ENCODE measurements around the gene NLRP1. TPM values are rescaled to one million over a fixed set of nuclear protein-coding genes. Genes with fewer than 3 reads are reported as not detected.

The NLRP1 gene
- total RNA-seq = 10 to 100 TPM; 35.2 to 82.2 TPM
- 10 to 100 TPM; 11.1 to 63.0 TPM for polyA plus RNA-seq
- long read RNA-seq, donor 1, partial matches to known transcripts = 16 of 35 reads
- long read RNA-seq, donor 1, other reads (novel, unspliced or antisense) = 16 of 35 reads
- long read RNA-seq, donor 2, partial matches to known transcripts = 22 of 52 reads
- long read RNA-seq, donor 2, other reads (novel, unspliced or antisense) = 27 of 52 reads

DNA sequence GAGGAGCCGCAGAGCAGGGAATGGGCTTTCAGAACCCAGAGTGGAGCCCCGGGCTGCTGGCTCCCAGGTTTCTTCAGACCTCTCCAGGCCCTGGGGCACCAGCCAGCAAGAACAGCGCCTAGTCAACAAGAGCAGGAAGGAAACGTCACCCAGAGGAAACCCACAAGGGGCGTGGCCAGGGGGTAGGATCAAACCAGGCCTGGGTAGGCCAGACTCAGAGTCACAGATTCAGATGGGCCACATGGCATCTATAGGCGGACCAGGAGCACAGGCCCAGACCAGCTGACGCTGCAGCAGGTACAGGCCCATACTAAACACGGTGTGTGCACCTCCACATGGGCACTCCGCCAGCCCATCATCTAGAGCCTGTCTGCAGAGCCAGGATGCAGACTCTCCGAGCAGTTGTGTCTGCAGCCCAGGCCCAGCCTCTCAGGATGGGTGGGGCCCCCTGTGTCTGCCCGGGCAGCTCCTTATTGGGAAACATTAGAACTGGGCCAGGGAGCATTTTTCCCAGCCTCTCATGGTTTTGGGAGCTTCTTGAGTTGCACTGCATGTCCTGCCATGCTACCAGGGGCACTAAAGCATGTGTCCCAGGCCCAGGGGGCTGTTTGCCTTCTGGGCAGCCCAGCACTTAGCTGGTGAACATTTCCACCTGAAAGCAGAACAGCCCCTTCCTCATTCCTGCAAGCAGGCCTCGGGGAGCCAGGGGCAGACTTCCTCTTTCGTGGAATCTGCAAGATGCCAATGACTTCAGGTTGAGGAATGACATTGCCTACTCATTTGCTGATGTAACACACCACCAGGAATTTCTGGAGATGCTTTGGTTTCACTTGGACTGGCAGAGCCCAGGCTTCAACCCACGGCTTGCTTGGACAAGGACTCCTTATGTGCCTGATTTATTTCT, at the start of gene NLRP1:
Gene NLRP1, minus strand, starts transcription at position 127 of the 904 bp plus-strand sequence. CDS start 552 bp downstream, outside the sequence.
- Histone ChIP-seq H3K4me3 (ENCODE audit: low read length in 2 of 2) (peak within 1 kb of the TSS; percentile 13 to 37), H3K36me3 (ENCODE audit: control insufficient read depth in 1 of 2, insufficient read depth in 2 of 2, low read length in 1 of 2) (no peaks in the 10 kb centered on the region), H3K9me3 (ENCODE audit: control insufficient read depth, low read length) (no peaks in the 10 kb centered on the region), H3K27me3 (ENCODE audit: control insufficient read depth in 1 of 2, insufficient read depth in 2 of 2, low read length in 1 of 2) (no peaks in the 10 kb centered on the region), H3K4me1 (ENCODE audit: control insufficient read depth in 1 of 2, insufficient read depth in 2 of 2, low read length in 2 of 2) (no peaks in the 10 kb centered on the region), H3K27ac (ENCODE audit: low read depth in 1 of 2, low read length in 2 of 2) (peak within 1 kb of the TSS in 1 of 2 donors; percentile 71)
- peak; percentile 95 for ATAC-seq (ENCODE audit: low FRiP score)
- intact Hi-C loops (cut with DNase I) = loop anchor here (5.0 kb wide), 3 partner anchors 52 to 858 kb away; partner anchors contain the start of genes DERL2 (in 1 of the 2), MIS12 (in 1 of the 2) and PIMREG (in 1 of the 2)
- 20 to 22% methylated on average over 14 of the region's 14 CpGs for WGBS, 2 donors
- DNase-seq = peak; percentile 95 to 98

DNA sequence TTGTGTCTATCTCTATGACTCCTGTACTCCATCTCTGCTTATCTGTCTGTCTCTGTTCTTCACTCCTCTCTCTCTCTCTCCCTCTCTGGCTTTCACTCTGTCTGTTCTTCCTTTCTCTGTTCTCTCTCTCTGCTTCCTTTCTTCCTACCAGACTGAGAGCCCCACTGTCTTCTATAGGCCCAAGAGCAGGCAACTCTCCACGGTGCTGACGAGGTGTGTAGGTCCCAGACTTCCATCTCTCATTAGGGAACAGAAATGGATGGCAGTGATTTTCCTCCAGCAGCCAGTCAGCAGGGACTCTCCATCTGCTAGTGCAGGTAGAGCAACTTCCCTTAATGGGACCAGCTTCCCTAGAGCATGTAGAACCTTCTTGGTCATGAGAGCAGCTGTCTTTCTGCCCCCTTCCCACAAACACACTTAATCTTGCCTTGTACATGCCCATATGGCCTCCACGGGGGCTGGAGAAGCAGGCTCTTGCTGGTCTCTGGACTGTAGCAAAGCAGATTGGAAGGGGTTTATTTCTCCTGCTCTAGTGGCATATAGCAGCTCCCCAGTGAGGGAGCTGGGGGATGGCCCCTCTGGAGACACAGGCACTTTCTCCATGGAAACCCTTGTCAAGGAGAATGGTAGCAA, 47.8 kb upstream of the NLRP1 start:
- WGBS, 2 donors = 19 to 29% methylated on average over 3 of the region's 3 CpGs
- Histone ChIP-seq H3K27me3 (ENCODE audit: control insufficient read depth in 1 of 2, insufficient read depth in 2 of 2, low read length in 1 of 2) (no peaks in the 10 kb centered on the region), H3K9me3 (ENCODE audit: control insufficient read depth, low read length) (peaks cover 2% of the 10 kb centered on the region), H3K4me1 (ENCODE audit: control insufficient read depth in 1 of 2, insufficient read depth in 2 of 2, low read length in 2 of 2) (no peaks in the 10 kb centered on the region), H3K27ac (ENCODE audit: low read depth in 1 of 2, low read length in 2 of 2) (no peak overlapping the region), H3K36me3 (ENCODE audit: control insufficient read depth in 1 of 2, insufficient read depth in 2 of 2, low read length in 1 of 2) (no peaks in the 10 kb centered on the region), H3K4me3 (ENCODE audit: low read length in 2 of 2) (no peak overlapping the region)
- DNase-seq = no peak
- no peak for ATAC-seq (ENCODE audit: low FRiP score)
- intact Hi-C loops (cut with DNase I) = no loop called here

DNA sequence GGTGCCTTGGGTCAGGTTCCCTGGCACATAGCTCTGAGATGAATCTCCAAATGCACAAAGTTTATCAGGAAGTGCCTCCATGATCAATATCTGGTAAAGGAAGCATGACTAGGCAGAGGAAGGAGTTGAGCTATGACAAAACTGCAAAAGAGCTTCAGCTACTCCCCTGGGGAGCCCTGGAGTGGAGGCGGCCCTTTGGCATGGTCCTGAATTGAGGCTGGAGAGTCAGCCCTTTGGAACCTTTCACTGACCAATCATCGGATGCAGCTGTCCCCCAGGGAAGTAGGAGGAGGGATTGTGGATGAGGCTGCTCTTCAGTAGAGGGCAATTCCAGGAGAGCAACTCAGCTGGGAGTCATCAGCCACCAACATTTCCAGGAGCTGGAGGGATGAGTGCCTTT, 46.1 kb upstream of the NLRP1 start:
- no peaks in the 10 kb centered on the region for H3K27me3 ChIP-seq (ENCODE audit: control insufficient read depth in 1 of 2, insufficient read depth in 2 of 2, low read length in 1 of 2)
- H3K9me3 ChIP-seq (ENCODE audit: control insufficient read depth, low read length) = peaks cover 2% of the 10 kb centered on the region
- no peaks in the 10 kb centered on the region for H3K4me1 ChIP-seq (ENCODE audit: control insufficient read depth in 1 of 2, insufficient read depth in 2 of 2, low read length in 2 of 2)
- no peak overlapping the region for H3K4me3 ChIP-seq (ENCODE audit: low read length in 2 of 2)
- no peak overlapping the region for H3K27ac ChIP-seq (ENCODE audit: low read depth in 1 of 2, low read length in 2 of 2)
- ATAC-seq (ENCODE audit: low FRiP score) (no peak), DNase-seq (no peak)
- intact Hi-C loops (cut with DNase I) = no loop called here
- H3K36me3 ChIP-seq (ENCODE audit: control insufficient read depth in 1 of 2, insufficient read depth in 2 of 2, low read length in 1 of 2) = no peaks in the 10 kb centered on the region
- WGBS, 2 donors = 65 to 69% methylated on average over 2 of the region's 2 CpGs

DNA sequence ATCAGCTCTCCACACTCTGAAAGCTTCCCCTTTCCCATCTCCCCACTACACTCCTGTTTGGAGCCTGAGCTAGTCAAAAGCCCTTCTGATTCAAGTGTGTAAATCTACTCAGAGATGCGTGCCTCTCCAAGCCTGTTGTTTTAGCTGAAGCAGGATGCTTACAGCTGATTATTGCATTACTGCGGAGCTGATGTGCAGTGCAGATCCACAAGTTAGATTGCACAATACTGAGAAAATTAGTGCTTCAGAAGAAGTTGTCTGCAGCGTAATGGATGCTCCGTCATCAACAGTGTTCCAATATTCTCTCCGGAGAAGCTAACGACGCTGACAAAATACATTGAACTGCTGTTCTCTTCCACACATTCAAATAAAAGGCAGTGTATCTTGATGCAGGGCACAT, 44.8 kb upstream of the NLRP1 start:
- peaks cover 2% of the 10 kb centered on the region for H3K9me3 ChIP-seq (ENCODE audit: control insufficient read depth, low read length)
- H3K27me3 ChIP-seq (ENCODE audit: control insufficient read depth in 1 of 2, insufficient read depth in 2 of 2, low read length in 1 of 2) = no peaks in the 10 kb centered on the region
- intact Hi-C loops (cut with DNase I) = no loop called here
- no peak overlapping the region for H3K27ac ChIP-seq (ENCODE audit: low read depth in 1 of 2, low read length in 2 of 2)
- no peaks in the 10 kb centered on the region for H3K4me1 ChIP-seq (ENCODE audit: control insufficient read depth in 1 of 2, insufficient read depth in 2 of 2, low read length in 2 of 2)
- WGBS, 2 donors = 75 to 84% methylated on average over 7 of the region's 7 CpGs
- H3K4me3 ChIP-seq (ENCODE audit: low read length in 2 of 2) = no peak overlapping the region
- H3K36me3 ChIP-seq (ENCODE audit: control insufficient read depth in 1 of 2, insufficient read depth in 2 of 2, low read length in 1 of 2) = no peaks in the 10 kb centered on the region
- DNase-seq (no peak), ATAC-seq (ENCODE audit: low FRiP score) (no peak)

DNA sequence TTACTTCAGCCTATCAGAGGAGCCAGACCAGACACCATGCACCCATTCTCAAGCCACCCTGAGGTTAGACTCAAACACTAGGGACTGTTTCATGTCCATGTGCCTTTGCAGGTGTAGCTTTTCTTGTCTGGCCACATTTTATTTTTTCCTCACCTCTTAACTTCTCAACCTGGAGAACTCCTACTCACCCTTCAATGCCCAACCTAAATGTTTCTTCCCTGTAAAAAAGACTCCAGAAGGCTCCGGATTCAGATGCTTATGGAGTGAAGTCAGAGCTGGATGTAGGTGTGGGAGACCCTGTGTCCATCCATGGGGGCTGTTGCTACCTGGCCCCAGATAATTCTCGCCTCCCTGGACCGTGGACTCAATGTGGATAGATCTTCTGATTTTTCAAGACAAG, 44.0 kb upstream of the NLRP1 start:
- H3K27ac ChIP-seq (ENCODE audit: low read depth in 1 of 2, low read length in 2 of 2) = no peak overlapping the region
- WGBS, 2 donors = 88% methylated on average over 3 of the region's 3 CpGs
- DNase-seq = no peak
- H3K4me1 ChIP-seq (ENCODE audit: control insufficient read depth in 1 of 2, insufficient read depth in 2 of 2, low read length in 2 of 2) = no peaks in the 10 kb centered on the region
- no peak for ATAC-seq (ENCODE audit: low FRiP score)
- intact Hi-C loops (cut with DNase I) = no loop called here
- H3K4me3 ChIP-seq (ENCODE audit: low read length in 2 of 2) = no peak overlapping the region
- H3K36me3 ChIP-seq (ENCODE audit: control insufficient read depth in 1 of 2, insufficient read depth in 2 of 2, low read length in 1 of 2) = no peaks in the 10 kb centered on the region
- no peaks in the 10 kb centered on the region for H3K27me3 ChIP-seq (ENCODE audit: control insufficient read depth in 1 of 2, insufficient read depth in 2 of 2, low read length in 1 of 2)
- peaks cover 2% of the 10 kb centered on the region for H3K9me3 ChIP-seq (ENCODE audit: control insufficient read depth, low read length)

DNA sequence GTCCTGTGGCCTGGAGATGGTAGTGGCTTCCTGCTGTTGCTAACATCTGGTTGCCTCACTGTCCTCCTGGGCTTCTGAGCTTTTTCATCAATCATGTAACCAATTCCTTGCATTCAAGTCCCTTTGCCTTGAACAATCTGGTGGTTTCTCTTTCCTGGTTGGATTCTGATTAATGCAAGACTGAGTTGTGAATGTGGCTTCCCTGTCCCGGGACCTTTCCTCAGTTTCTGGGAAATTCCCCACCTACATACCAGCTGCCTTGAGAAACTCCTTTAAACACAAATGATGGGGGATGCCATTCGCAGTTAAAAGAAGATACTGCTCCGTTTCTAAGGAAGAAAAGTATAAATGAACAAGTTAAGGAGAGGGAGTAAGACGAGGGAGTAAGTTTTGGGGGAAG, 39.9 kb upstream of the NLRP1 start:
- Histone ChIP-seq H3K36me3 (ENCODE audit: control insufficient read depth in 1 of 2, insufficient read depth in 2 of 2, low read length in 1 of 2) (no peaks in the 10 kb centered on the region), H3K9me3 (ENCODE audit: control insufficient read depth, low read length) (peaks cover 2% of the 10 kb centered on the region), H3K4me3 (ENCODE audit: low read length in 2 of 2) (no peak overlapping the region), H3K27me3 (ENCODE audit: control insufficient read depth in 1 of 2, insufficient read depth in 2 of 2, low read length in 1 of 2) (no peaks in the 10 kb centered on the region), H3K27ac (ENCODE audit: low read depth in 1 of 2, low read length in 2 of 2) (no peak overlapping the region), H3K4me1 (ENCODE audit: control insufficient read depth in 1 of 2, insufficient read depth in 2 of 2, low read length in 2 of 2) (no peaks in the 10 kb centered on the region)
- DNase-seq (no peak), ATAC-seq (ENCODE audit: low FRiP score) (no peak)
- 50 to 60% methylated on average over 4 of the region's 4 CpGs for WGBS, 2 donors
- intact Hi-C loops (cut with DNase I) = no loop called here

DNA sequence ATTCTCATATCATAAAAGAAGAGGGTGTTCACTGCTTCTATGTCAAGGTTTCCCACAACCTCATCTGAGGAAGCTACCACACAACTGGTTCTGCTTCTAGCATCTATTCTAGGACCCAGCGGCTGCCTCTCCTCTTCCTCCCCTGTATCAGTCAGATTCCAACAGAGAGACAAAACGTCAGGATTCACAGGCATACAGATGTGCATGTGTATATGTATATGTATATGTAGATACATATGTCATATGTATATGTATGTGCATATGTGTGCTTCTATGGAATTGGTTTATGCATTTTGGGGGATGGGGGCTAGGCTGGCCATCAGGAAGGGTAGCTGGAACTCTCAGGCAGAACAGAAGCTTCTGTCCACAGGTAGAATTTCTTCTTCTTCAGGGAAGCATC, 37.4 kb upstream of the NLRP1 start:
- intact Hi-C loops (cut with DNase I) = no loop called here
- H3K4me3 ChIP-seq (ENCODE audit: low read length in 2 of 2) = no peak overlapping the region
- H3K9me3 ChIP-seq (ENCODE audit: control insufficient read depth, low read length) = no peaks in the 10 kb centered on the region
- DNase-seq (no peak), ATAC-seq (ENCODE audit: low FRiP score) (no peak)
- no peak overlapping the region for H3K27ac ChIP-seq (ENCODE audit: low read depth in 1 of 2, low read length in 2 of 2)
- WGBS, 2 donors = 50 to 60% methylated on average over 2 of the region's 2 CpGs
- H3K4me1 ChIP-seq (ENCODE audit: control insufficient read depth in 1 of 2, insufficient read depth in 2 of 2, low read length in 2 of 2) = no peaks in the 10 kb centered on the region
- no peaks in the 10 kb centered on the region for H3K27me3 ChIP-seq (ENCODE audit: control insufficient read depth in 1 of 2, insufficient read depth in 2 of 2, low read length in 1 of 2)
- H3K36me3 ChIP-seq (ENCODE audit: control insufficient read depth in 1 of 2, insufficient read depth in 2 of 2, low read length in 1 of 2) = no peaks in the 10 kb centered on the region

DNA sequence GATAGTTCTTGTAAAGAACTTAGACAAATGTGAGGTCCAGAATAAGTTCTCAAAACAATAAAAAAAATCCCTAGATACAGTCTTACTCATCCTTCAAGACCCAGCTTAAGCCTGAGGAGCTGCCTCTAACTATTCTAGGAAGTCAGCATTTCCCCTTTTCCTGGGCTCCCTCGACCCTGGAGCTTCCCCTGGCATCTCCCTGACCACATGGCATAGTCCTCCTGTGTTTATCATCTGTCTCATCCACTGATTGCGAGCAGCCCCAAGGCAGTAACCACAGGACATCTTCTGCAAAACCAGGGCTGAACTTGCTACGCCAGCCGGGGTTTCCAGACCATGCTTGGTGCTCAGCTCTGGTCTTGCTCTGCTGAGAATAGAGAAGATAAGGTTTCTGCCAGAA, 36.7 kb upstream of the NLRP1 start:
- H3K27me3 ChIP-seq (ENCODE audit: control insufficient read depth in 1 of 2, insufficient read depth in 2 of 2, low read length in 1 of 2) = no peaks in the 10 kb centered on the region
- no peak overlapping the region for H3K27ac ChIP-seq (ENCODE audit: low read depth in 1 of 2, low read length in 2 of 2)
- intact Hi-C loops (cut with DNase I) = no loop called here
- 66 to 70% methylated on average over 4 of the region's 4 CpGs for WGBS, 2 donors
- no peaks in the 10 kb centered on the region for H3K36me3 ChIP-seq (ENCODE audit: control insufficient read depth in 1 of 2, insufficient read depth in 2 of 2, low read length in 1 of 2)
- H3K4me3 ChIP-seq (ENCODE audit: low read length in 2 of 2) = no peak overlapping the region
- no peaks in the 10 kb centered on the region for H3K9me3 ChIP-seq (ENCODE audit: control insufficient read depth, low read length)
- ATAC-seq (ENCODE audit: low FRiP score) = no peak
- DNase-seq = no peak
- H3K4me1 ChIP-seq (ENCODE audit: control insufficient read depth in 1 of 2, insufficient read depth in 2 of 2, low read length in 2 of 2) = no peaks in the 10 kb centered on the region

Measured in aorta (tissue), 5 donors.